HG03432 (cell line): ENCODE measurements around the gene LRP1.
A peak's percentile ranks its signal among the peaks of the same experiment; 100 is the strongest.

Experiments
- ATAC-seq: cut with Tn5 transposase; IDR thresholded peaks from one replicate; pipeline ENCODE4 v1.9.1; 2021; ENCODE audit warnings: mild to moderate bottlenecking, moderate library complexity; ENCODE audit not compliant: unreplicated experiment

Gene LRP1

DNA sequence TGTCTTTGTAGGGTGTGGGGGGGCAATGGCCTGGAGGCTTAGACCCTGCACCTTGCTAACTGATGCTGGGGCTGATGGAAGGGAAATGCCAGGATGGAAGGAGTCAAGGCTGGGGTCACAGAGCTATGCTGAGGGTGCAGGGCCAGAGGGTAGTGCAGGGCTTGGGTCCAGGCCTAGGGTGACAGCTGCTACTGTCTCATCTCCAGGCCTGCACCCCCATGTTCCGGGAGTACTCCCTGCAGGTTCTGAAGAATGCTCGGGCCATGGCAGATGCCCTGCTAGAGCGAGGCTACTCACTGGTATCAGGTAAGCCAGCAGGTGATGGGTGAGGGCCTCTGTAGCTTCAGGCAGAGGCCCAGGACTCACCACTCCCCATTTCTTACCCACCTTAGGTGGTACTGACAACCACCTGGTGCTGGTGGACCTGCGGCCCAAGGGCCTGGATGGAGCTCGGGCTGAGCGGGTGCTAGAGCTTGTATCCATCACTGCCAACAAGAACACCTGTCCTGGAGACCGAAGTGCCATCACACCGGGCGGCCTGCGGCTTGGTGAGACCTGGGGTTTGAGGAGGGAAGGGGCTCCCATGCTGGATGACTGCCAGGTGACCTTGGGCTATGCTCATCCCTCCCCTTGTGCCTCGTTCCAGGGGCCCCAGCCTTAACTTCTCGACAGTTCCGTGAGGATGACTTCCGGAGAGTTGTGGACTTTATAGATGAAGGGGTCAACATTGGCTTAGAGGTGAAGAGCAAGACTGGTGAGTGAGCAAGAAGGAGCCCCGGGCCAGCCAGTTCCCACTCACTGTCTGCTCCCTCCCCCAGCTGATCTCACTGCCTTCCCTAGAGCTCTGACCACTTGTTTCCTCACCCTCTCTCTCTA, 105.3 kb downstream of the LRP1 start:
- no peak for ATAC-seq

DNA sequence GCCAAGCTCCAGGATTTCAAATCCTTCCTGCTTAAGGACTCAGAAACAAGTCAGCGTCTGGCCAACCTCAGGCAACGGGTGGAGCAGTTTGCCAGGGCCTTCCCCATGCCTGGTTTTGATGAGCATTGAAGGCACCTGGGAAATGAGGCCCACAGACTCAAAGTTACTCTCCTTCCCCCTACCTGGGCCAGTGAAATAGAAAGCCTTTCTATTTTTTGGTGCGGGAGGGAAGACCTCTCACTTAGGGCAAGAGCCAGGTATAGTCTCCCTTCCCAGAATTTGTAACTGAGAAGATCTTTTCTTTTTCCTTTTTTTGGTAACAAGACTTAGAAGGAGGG, 105.9 kb downstream of the LRP1 start:
- no peak for ATAC-seq

DNA sequence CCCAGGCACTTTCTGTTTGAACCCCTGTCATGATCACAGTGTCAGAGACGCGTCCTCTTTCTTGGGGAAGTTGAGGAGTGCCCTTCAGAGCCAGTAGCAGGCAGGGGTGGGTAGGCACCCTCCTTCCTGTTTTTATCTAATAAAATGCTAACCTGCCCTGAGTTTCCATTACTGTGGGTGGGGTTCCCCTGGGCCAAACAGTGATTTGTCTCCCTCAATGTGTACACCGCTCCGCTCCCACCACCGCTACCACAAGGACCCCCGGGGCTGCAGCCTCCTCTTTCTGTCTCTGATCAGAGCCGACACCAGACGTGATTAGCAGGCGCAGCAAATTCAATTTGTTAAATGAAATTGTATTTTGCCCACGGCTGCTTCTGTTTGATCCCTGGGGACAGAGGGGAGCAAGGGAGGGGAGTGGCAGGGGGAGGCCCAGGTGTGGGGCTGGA, 106.3 kb downstream of the LRP1 start:
- ATAC-seq = no peak

DNA sequence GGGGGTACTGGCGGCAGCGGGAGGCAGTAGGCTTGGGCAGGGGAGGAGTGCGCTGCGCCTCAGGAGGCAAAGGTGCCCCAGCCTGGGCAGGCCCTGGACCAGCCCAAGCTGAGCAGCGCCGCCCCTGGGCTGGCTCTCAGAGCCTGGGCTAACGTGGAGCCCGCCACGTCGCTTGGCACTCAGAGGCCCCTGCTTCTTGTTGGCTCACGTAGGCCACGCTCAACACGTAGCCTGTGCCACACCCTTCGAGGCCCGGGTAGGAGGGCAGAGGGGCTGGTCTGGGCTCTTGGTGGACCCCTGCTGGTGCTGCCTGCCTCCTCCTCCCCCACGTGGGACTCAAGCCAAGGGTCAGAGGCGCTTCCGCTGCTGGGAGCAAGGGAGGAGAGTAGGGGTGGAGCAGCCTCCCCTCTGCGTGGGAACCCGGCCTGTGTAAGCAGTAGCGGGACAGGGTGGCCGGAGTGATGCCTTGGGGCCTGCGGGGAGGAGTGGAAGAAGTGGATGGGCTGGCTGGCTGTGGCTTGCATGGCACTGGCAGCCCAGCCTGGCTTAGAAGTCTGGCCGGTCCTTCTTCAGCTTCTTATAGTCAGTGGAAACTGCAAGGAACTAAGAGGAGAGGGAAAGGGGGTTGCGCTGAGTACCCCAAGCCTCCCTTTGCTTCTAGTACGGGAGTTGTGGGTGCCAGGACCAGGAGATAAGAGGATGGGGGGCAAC, 106.9 kb downstream of the LRP1 start:
- no peak for ATAC-seq

DNA sequence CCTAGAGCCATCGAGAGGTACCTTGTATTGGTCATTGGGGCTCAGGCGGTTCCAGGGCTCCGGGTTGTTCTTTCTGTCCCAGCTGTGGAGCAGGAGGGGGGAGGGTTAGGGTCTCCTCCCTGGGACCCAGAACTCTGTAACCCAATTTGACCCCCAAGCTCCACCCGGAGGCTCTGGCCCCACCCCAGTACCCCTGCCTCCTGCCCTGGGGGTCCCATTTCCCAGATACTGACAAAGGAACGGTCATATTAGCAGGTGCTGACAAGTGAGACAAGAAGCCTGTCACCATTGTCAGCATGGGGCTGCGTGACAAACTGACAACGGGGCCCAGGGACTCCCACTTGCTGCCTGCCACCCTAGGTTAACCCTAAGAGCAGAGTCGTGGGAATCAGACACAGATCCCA, 107.4 kb downstream of the LRP1 start:
- ATAC-seq = no peak

DNA sequence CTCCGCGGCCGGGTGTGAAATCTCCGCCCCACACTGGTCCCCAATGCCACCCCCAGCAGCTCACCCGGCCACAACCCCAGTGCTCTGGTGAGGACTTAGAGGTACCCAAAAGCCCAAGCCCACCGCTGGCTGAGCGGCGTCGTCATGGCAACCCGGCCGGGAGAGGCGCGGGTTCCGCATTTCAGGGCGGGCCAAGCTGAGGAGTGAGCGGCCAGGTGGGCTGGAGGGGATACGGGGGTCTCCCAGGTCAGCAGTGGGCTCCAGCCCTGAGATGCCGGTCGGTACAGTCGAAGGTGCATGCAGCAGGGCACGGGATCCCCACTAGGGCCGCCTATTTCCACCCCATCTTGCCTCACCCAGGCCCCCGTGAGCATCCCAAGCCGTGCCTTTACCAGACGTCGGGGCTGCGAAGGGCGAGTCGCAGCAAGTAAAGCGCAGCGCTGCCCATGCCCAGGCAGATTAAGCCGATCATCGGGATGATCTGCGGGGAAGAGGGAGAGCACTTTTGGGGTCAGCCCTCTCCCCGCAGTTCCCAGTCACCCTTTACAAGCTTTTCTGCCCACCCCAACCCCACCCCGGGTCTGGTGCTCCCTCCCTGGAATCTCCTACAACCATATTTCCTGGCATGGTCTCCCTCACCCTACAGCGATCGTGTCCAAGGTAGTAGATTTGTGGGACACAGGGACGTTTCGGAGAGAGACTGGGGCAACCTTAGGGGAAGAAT, 108.1 kb downstream of the LRP1 start:
- ATAC-seq = no peak

DNA sequence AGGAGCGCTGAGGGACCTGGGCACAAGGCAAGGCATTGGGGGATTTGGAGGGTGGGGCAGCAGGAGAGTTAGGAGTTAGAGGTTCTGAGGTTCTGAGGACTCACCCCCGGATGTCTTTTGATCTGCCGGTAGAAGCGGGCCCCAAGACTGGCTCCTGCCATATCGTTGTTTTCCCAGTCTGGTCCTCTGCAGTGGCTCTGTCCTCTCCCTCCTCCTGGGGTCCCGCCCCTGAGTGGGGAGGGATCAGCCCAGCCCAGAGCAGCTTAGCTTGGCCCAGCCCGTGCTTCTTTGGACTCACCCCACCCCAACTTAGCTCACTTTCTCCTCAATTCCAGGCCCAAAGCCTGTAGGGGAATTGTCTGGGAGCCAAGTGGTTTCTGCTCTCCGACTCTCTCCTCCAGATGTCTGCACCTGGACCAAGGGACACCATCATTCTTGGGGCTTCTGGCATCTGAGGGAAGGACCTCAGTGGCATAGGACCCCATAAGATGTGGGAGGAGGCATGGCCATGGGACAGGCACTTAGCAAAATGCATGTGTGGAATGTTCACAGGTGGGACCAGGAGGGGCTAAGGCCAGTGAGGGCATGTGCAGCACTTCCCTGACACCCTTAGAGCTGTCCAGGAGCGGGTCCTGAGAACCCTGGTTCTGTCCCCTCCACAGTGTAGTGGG, 108.8 kb downstream of the LRP1 start:
- ATAC-seq = no peak

DNA sequence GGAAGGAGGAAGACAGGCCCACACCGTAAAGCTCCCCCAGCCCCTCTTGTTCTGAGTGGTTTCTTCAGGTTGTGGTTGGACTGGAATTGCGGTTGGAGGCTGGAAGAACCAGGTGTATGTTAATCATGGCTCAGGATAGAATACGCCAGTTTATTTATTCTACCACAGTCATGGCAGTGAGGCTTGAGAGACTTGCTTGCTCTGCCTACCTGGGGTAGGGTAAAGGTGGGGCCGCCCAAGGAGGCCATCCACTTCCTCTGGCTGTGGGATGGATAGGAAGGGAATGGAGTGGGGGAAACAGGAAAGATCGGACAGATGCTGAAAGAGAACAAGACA, 109.3 kb downstream of the LRP1 start:
- ATAC-seq = no peak

DNA sequence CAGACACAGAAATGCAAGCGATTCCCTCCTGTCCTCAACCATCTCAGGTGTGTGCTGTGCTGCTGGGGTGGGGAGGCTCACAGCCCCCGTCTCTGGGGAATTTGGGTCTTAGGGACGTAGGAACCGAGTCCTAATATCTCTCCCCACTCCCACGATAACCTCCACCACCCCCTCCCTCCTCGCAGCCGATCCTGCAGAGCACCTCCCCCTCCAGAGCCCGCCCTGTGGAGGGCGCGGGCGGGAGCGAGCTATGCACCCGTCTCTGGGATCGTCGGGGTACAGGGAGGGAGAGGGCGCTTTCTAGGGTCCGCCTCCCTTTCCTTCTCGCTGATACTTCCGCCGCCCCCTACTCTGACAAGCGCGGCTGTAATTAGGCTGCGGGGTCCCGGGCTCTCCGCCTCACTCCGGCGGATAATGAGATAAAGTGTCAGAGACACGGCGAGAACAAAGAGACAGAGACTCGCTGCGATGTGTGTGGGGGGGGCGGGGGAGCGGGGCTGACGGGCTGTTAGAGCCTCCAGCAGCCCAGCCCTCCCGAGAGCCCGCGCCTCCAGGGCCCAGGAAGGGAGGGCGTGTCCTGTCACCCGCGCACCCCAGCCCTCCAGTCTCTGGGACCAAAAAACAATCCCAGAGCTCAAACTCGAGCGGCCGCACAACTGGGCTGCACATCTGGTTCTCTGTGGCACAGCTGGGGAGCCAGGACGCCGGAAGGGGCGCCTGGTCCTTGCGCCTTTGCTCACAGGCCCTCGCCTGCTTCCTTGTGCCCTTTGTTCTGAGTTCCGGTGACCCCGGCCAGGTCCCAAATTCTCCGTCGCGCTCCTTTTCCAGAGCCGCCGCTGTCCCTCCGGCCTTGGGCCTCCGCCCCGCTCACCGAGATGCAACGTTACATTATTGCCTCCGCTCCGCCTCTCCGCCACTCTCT, 109.9 kb downstream of the LRP1 start:
- ATAC-seq = no peak

DNA sequence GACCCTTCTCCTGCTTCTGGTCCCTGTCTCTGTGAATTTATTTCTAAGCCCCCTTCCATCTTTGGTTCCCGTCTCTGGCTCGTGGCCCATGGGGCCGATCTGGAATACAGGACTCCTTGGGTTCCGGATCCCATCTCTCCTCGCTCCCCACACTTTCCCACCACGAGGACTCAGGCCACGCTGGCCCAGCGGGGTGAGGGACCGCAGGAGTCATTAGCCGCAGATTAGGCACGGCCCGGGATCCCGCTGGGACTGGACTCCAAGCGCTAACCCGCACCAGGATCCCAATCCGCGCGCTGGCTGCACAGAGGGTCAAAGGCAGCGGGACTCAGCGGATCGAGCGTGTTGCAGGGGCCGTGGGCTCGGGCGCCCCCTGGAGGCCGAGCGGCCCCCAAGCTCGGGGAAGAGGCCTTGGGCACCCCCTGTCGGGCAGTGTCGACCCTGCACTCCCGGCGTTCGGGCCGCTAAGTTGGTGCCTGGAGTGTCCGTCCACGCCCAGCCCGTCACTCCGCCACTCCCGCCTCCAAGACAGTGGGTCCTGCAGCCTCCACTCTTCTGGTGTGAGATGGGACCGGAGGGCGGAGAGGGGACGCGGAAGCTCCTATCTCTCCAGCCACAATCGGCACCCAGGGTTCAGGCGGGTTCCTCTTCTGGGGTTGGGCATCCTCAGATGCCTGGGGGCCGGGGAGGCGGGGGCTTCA, 110.7 kb downstream of the LRP1 start:
- peak; percentile 55 for ATAC-seq

DNA sequence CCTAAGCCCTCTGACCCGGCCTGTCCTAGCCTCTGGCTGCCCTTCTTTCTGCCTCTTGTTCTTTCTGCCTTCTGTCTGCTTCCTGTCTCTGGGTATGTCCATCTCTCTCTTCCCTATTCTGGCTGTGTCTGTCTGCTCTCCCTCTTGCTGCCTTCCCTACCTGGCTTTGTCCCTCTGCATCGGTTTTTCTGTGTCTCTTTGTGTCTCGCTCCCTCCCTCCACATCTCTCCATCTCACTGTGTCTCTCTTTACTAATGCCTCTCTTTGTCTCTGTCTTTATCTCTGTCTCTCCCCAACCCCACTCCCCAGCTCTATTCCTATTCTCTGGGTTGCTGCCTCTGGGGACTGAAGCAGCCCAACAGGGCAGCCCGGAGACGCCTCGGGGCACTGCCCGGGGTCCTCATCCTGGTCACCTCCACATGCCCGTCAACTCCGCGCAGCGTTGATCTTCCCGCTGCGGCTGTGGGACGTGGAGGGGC, 111.3 kb downstream of the LRP1 start:
- no peak for ATAC-seq

DNA sequence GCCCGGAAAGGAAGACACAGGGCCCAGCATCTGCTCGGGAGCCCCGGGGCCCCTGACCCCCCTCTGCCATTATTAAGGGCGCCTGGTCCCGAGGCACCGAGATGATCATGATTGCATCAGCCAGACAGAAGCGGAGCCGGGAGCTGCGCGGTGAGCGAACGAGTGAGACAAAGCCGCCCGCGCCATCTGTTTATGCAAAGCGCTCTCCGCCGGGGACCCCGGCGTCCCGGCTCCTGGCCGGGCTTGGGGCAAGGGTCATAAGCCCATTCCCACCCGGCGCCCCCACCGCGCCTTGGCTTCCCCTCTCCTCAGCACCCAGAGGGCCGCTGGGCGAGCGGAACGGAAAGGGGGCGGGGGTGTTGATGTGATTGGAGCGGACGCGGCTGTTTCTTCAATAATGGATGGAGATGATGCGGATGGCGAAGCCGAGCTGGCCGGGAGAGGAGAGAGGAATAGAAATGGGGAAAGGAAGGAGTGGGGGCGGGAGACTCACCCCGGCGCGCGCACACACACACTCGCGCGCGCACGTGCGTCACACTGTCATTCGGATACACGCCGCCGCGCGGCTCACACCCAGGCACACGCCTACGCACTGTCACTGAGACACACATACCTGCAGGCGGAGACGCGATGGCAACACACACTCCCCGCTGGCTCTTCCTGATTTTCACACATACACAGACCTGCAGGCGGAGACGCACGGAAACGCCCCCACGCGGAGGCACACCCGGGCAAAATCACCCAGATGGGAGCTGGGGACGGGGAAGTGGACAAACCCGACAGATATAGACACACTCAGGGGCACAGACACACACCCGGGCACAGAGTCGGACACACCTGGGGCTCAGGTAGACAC, 112.0 kb downstream of the LRP1 start:
- ATAC-seq = peak; percentile 17

DNA sequence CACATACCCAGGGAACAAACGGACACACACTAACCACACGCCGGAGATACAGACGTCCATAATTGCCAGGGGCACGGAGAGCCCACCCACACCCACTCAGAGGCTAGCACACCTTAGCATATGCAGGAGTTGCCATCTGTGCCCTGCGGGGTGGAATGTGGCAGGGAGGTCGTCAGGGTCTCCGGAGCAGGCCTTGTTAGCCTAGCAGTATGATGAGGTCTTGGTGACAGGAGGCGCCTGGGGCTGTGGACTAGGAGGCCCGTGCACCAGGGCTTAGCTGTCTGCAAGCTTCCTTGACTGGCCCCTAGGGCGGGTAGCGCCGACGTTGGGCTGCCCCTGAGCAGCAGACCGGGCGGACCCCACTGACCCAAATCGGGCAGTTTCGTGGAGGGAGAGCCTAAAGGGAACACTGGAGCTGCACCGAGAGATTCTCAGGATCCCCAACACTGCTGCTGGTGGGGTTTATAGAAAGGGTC, 112.7 kb downstream of the LRP1 start:
- ATAC-seq = no peak

DNA sequence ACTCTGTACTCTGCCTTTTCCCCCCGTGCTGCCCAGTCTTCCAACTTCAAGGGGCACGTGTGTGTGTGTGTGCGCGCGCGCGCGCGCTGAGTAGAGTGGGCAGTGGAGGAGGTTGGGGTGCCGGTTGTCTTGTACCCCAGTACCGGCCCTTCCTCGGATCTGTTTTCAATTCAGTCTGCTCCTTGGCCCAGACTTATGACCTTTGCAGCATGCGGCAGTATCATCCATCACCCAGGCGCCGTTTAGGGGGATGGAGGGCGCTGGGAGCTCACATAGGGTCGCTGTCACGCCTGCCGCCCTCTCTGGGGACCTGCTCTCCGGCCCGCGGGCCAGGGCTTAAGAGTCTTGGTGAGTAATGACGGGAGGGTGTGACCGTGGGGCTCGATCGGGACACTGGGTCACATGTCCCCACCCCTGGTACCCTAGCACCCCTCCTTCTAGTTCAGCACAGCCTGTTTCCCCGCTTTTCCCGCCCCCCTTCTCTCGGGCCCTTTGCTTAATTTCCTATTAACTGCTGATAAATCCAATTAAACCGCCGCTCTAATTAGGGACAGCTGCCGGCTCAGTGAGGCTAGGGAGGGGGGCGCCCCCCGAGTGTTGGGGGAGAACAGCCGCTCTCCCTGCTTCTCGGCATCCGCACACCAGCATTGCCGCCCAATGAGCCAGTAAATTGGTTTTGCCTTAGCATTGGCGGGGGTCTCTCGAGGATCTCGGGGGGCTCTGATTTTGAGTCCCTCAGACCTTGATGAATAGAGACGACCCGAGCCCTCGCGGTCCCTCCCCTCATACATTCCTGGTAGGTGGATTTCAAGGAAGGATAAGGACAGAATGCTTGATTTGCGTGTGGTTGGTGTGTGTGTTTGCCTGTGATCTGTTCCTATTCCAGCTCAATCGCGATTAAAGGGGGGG, 113.4 kb downstream of the LRP1 start:
- ATAC-seq = no peak

DNA sequence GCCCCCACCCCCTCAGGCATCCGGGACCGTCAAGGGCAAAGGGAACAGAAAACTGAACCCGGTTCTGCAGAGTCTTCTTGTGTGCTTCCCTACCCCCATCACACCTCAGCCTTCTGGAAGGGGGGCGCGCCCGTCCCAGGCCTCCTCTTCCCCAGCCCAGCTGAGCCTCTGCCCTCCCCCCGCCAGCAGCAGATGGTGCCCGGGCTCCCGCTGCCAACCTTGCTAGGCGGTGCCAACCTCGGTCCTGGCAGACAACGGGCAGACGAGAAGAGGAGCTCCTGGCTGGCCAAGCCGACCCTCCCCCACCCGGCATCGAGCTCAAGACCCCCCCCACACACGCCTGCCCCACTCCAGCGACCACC, 114.0 kb downstream of the LRP1 start:
- ATAC-seq = no peak

DNA sequence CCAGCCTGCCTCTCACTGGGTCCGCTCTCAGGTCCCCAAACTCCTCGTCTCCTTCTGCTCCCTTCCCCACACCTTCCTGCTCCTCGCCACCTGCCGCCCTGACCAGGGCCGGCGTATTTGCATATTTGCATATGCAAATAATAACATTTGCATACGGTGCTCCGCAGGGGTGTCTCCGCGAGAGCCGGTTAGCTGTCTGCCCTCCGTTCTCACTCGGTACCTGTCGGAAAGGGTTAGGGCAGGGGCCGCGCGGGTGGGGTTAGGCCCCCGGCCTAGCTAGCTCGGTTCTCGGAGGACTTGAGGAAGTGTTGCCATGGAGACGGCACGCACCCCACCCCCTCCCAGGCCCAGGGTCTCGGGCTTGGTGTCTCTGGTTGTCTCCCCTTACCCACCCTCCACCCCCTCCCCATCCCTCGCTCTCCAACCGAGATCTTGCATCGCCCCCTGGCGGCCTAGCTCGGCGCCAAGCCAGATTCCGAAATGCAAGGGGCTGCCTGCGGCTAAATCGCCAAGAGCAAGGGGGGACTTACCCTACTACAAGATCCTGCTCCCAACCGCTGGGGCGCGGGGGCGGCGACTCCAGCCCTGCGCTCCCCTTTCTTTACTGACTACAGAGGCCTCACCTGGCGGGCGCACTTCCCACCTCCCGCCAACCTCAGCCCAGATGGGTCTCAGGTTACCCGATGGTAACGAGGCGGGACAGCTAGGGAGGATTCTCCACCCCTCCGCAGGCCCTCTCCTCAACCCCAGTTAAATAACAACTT, 114.6 kb downstream of the LRP1 start:
- peak; percentile 29 for ATAC-seq
